AG04450 (cell line): Measurements from ENCODE around the gene INSR. TPM values are rescaled to one million over a fixed set of nuclear protein-coding genes. Genes with fewer than 3 reads are reported as not detected.

Experiments used
- CTCF ChIA-PET: fragments of 300-600, 350-600 bp; formaldehyde crosslinking; extraction: SDS; loops from one replicate; lab custom pipeline; 2022; ENCODE audit warnings: antibody characterized with exemption, inconsistent platforms; lab: Charles Lee
- POLR2A ChIA-PET: fragments of 350-600 bp; formaldehyde crosslinking; extraction: SDS; loops from one replicate; lab custom pipeline; 2021; ENCODE audit warnings: antibody characterized with exemption, inconsistent platforms; lab: Yijun Ruan, JAX
- DNase-seq: peaks from one replicate; pipeline ENCODE4 v3.0.0-alpha.2; 2011; ENCODE audit warnings: low read depth, low spot score
- H3K27ac ChIP-seq: one replicate; pipeline ENCODE4 v1.5.1; 2012; ENCODE audit warnings: low read depth, low read length, control low read depth
- H3K27me3 ChIP-seq: one replicate; pipeline ENCODE4 v1.6.0; 2012; ENCODE audit warnings: low read length; ENCODE audit not compliant: control insufficient read depth, insufficient read depth
- H3K4me3 ChIP-seq: 2 replicates; pipeline ENCODE4 v1.5.1; 2011; ENCODE audit warnings: mild to moderate bottlenecking, low read depth, low read length, control low read depth
- H3K9me3 ChIP-seq: 2 replicates; pipeline ENCODE4 v1.5.1; 2012; ENCODE audit warnings: low read length; ENCODE audit not compliant: control insufficient read depth, insufficient read depth
- CTCF ChIP-seq: IDR thresholded peaks from 2 replicates; pipeline ENCODE4 v1.5.1; 2011; ENCODE audit warnings: low read depth, low read length, control low read depth, inconsistent platforms
- polyA plus RNA-seq: library from polyadenylated mRNA; depleted of rRNA; stranded (reverse); fragments of >200 nt; gene quantifications from 2 replicates; pipeline ENCODE4 v1.2.3, GENCODE V29; 2011

Gene INSR
- polyA plus RNA-seq, 1 experiment, result 2.9 TPM

- no peak for TF ChIP-seq CTCF
- Histone ChIP-seq H3K9me3 (peaks cover 5% of the 10 kb centered on the region), H3K4me3 (no peak overlapping the region), H3K27me3 (no peaks in the 10 kb centered on the region), H3K27ac (no peak overlapping the region)
- DNase-seq, result no peak
- POLR2A ChIA-PET, result no interaction called here
- CTCF ChIA-PET, result interaction anchor here (1.3 kb wide), 1 partner anchor 10 kb away, joined by 5 read pairs; no protein-coding TSS in a partner anchor
These were observed 181.5 kb downstream of the INSR start for GRCh38 chr19:7112675-7113074.

GRCh38 chr19:7109678-7110289 is 184.4 kb downstream of the INSR start:
- no peaks in the 10 kb centered on the region; the same call in 1 of the 2 replicates for H3K9me3 ChIP-seq
- no peaks in the 10 kb centered on the region for H3K27me3 ChIP-seq
- H3K27ac ChIP-seq, result no peak overlapping the region
- POLR2A ChIA-PET, result no interaction called here
- DNase-seq, result no peak
- no peak for TF ChIP-seq CTCF
- CTCF ChIA-PET, result interaction anchor here (1.1 kb wide), 1 partner anchor 232 kb away, joined by 3 read pairs; no protein-coding TSS in a partner anchor
- H3K4me3 ChIP-seq, result no peak overlapping the region

- CTCF ChIA-PET, result no interaction called here
- H3K27ac ChIP-seq, result no peak overlapping the region
These were observed 187.2 kb downstream of the INSR start for GRCh38 chr19:7106711-7107657.

GRCh38 chr19:7104747-7105447 is 189.3 kb downstream of the INSR start:
- Histone ChIP-seq H3K4me3 (no peak overlapping the region), H3K9me3 (no peaks in the 10 kb centered on the region), H3K27me3 (no peaks in the 10 kb centered on the region), H3K27ac (no peak overlapping the region)
- DNase-seq, result no peak
- no peak for TF ChIP-seq CTCF
- POLR2A ChIA-PET, result no interaction called here
- CTCF ChIA-PET, result interaction anchor here (3.9 kb wide), 1 partner anchor 236 kb away, joined by 57 read pairs; no protein-coding TSS in a partner anchor

More at GRCh38 chr19:7106711-7107657, 187.2 kb downstream of the INSR start:
- H3K27me3 ChIP-seq, result no peaks in the 10 kb centered on the region
- no peak for DNase-seq
- POLR2A ChIA-PET, result no interaction called here
- no peak overlapping the region for H3K4me3 ChIP-seq
- no peak for TF ChIP-seq CTCF
- no peaks in the 10 kb centered on the region for H3K9me3 ChIP-seq
